GM19193 (cell line): ENCODE measurements around the gene HKDC1.

Source experiments
- POLR2A ChIP-seq: IDR thresholded peaks from 4 replicates; pipeline ENCODE4 v1.6.1; 2011; ENCODE audit not compliant: insufficient read depth, insufficient read length; ENCODE audit errors: extremely low read depth

The HKDC1 gene

GRCh38 chr10:69272624-69273023 is 52.5 kb downstream of the HKDC1 start:
- TF ChIP-seq POLR2A = no peak

- TF ChIP-seq POLR2A = no peak
These were observed 55.3 kb downstream of the HKDC1 start for GRCh38 chr10:69275444-69275843.

- TF ChIP-seq POLR2A = no peak
These were observed 56.4 kb downstream of the HKDC1 start for GRCh38 chr10:69276503-69276902.

GRCh38 chr10:69278446-69278963 is 58.4 kb downstream of the HKDC1 start, which contains the start of gene HK1:
Gene HK1, plus strand, starts transcription at chr10:69278496.
- no peak for TF ChIP-seq POLR2A

- no peak for TF ChIP-seq POLR2A
These were observed 59.0 kb downstream of the HKDC1 start for GRCh38 chr10:69279110-69279509.

GRCh38 chr10:69281507-69282413 is 61.6 kb downstream of the HKDC1 start:
- no peak for TF ChIP-seq POLR2A

- no peak for TF ChIP-seq POLR2A
These were observed 65.6 kb downstream of the HKDC1 start for GRCh38 chr10:69285699-69286098.

GRCh38 chr10:69287181-69287580 is 67.0 kb downstream of the HKDC1 start:
- TF ChIP-seq POLR2A = no peak

GRCh38 chr10:69290993-69291392 is 70.9 kb downstream of the HKDC1 start:
- TF ChIP-seq POLR2A = no peak

GRCh38 chr10:69292459-69292858 is 72.3 kb downstream of the HKDC1 start:
- TF ChIP-seq POLR2A = no peak

- TF ChIP-seq POLR2A = no peak
These were observed 75.0 kb downstream of the HKDC1 start for GRCh38 chr10:69295027-69295636.

GRCh38 chr10:69303632-69304051 is 83.5 kb downstream of the HKDC1 start:
- TF ChIP-seq POLR2A = no peak

GRCh38 chr10:69306421-69306820 is 86.3 kb downstream of the HKDC1 start:
- TF ChIP-seq POLR2A = no peak

- TF ChIP-seq POLR2A = no peak
These were observed 87.3 kb downstream of the HKDC1 start for GRCh38 chr10:69307434-69307833.

- TF ChIP-seq POLR2A = no peak
These were observed 91.2 kb downstream of the HKDC1 start for GRCh38 chr10:69311309-69311708.

GRCh38 chr10:69312528-69312927 is 92.4 kb downstream of the HKDC1 start:
- no peak for TF ChIP-seq POLR2A

- no peak for TF ChIP-seq POLR2A
These were observed 95.0 kb downstream of the HKDC1 start for GRCh38 chr10:69315100-69315542.
